Measurements from ENCODE around the gene LILRB5. TPM values are rescaled to one million over a fixed set of nuclear protein-coding genes. Genes with fewer than 3 reads are reported as not detected.
A peak's percentile ranks its signal among the peaks of the same experiment; 100 is the strongest.

Gene LILRB5
- total RNA-seq, 2 donors from 2014 or later = not detected

DNA sequence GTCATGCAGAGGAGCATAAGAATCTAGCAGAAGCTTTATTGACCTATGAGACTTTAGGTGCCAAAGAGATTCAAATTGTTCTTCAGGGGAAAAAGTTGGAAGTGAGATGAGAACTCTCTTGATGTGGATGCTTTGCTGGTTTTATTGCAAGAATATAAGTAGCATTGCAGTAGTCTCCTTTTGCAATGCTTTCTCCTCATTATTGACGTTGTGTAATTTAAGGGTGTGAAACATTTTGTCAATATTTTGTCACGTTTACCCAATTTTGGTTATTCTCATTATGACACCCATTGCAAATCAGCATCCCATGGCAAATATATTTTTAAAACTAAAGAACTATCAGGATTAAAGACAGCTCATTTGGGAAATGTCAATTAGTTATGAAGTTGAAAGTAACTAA, 11.9 kb upstream of the LILRB5 start:
- Mint-ChIP-seq H3K36me3 (no peaks in the 10 kb centered on the region), H3K4me1 (ENCODE audit: low read depth in 2 of 2) (no peaks in the 10 kb centered on the region), H3K27me3 (peaks cover 27 to 36% of the 10 kb centered on the region in 2 donors), H3K4me3 (no peak overlapping the region), H3K27ac (no peak overlapping the region), H3K9me3 (no peaks in the 10 kb centered on the region)
- DNase-seq (ENCODE audit: low spot score) (no peak), ATAC-seq (no peak)

DNA sequence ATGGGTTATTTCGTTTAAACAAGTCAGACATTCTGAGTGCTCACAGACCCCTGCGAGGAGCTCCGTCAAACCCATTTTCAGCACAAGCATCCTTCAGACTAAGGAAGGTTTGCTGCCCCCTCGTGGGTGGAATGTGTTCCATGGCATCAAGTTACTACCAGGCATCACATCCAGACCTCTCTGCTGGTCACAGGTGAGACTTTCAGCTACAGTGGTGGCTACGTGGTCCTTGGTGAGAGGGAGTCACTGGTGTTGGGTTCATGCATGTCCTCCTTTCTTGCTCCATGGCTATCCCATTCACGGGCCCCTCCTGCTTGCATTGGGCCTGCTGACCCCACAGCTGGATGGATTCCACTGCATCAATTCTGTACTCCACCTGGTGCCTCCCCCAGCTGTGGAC, 9.1 kb upstream of the LILRB5 start:
- Mint-ChIP-seq H3K27me3 (peaks cover 19 to 25% of the 10 kb centered on the region in 2 donors), H3K9me3 (no peaks in the 10 kb centered on the region), H3K36me3 (no peaks in the 10 kb centered on the region), H3K4me1 (ENCODE audit: low read depth in 2 of 2) (no peaks in the 10 kb centered on the region), H3K27ac (no peak overlapping the region), H3K4me3 (no peak overlapping the region)
- ATAC-seq (peak; percentile 56 to 67), DNase-seq (ENCODE audit: low spot score) (no peak)

DNA sequence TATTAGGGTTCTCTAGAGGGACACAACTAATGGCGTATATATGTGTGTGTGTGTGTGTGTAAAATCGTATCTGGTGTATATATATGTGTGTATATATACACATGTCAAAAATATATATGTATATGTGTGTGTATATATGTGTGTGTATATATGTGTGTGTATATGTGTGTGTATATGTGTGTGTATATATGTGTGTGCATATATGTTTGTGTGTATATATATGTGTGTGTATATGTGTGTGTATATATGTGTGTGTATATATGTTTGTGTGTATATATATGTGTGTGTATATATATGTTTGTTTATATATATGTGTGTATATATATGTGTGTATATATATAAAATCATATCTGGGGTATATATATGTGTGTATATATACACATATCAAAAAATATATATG, 5.4 kb upstream of the LILRB5 start:
- no peaks in the 10 kb centered on the region for H3K4me1 Mint-ChIP-seq (ENCODE audit: low read depth in 2 of 2)
- H3K9me3 Mint-ChIP-seq = no peaks in the 10 kb centered on the region

DNA sequence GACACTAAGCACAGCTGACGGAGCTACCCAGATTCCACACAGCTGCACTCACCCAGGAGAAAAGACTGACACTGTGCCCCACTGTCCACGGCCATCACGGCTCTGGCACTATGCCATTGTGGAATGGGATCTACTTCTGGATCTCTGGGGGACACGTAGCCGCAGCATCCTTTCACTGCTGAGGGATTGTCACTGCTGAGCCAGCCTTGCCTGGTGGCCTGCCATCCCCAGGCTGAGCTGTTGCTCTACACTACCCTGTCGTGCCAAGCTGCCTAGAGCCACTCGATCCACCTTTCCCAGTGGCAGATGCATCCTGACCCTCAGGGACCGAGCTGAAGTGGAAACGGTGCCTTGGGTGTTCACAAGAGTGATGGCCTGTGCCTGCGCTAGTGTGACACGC, 5.0 kb upstream of the LILRB5 start:
- Mint-ChIP-seq H3K9me3 (no peaks in the 10 kb centered on the region), H3K27ac (no peak overlapping the region), H3K27me3 (peaks cover 7 to 10% of the 10 kb centered on the region in 2 donors), H3K4me3 (no peak overlapping the region), H3K4me1 (ENCODE audit: low read depth in 2 of 2) (no peaks in the 10 kb centered on the region), H3K36me3 (no peaks in the 10 kb centered on the region)
- DNase-seq (ENCODE audit: low spot score) (no peak), ATAC-seq (no peak)

More for the DNA sequence above, 5.4 kb upstream of the LILRB5 start:
- DNase-seq (ENCODE audit: low spot score) (no peak), ATAC-seq (no peak)
- no peaks in the 10 kb centered on the region for H3K36me3 Mint-ChIP-seq
- H3K4me3 Mint-ChIP-seq = no peak overlapping the region
- no peak overlapping the region for H3K27ac Mint-ChIP-seq
- H3K27me3 Mint-ChIP-seq = peaks cover 7 to 10% of the 10 kb centered on the region in 2 donors

DNA sequence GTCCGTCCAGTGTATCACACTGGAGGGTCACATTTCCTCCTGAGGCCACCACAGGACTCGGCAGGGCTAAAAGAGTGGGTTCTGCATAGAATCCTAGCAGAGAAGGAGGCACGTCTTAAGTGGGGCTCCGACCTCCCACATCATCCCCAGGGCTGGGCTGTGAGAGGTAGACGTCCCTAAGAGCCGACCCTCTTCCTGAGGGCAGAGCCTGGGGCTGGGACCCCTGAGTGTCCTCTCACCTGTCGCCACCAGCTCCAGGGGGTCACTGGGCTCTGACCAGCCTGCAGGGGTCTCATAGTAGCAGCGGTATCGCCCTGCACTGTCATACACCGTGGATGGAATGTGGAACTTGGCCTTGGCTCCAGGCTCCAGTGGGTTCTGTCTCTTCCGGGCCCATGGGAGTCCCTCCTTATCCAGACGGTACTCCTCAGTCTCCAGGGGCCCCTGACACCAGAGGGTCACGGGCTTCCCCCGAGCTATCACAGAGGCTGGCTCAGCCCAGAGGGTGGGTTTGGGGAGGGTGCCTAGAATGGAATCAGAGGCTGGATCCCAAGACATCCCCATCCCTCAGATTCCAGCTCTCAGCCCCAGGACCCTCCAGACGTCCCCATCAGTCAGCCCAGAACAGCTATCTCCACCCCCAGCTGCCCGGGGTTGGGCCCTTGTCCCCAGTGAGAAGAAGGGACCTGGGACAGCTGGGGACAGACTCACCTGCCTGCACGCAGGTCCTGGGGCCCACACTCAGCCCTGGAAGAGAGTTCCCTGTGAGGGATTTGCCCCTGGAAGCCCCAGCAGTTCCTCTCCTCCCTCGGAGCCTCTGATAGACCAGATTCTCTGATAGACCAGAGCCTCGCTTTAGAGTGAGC, 590 bp downstream of the LILRB5 start:
- DNase-seq (ENCODE audit: low spot score) = no peak
- H3K27ac Mint-ChIP-seq = no peak overlapping the region
- H3K27me3 Mint-ChIP-seq = peaks cover 3 to 7% of the 10 kb centered on the region in 2 donors
- no peaks in the 10 kb centered on the region for H3K4me1 Mint-ChIP-seq (ENCODE audit: low read depth in 2 of 2)
- H3K9me3 Mint-ChIP-seq = no peaks in the 10 kb centered on the region
- no peak for ATAC-seq
- H3K36me3 Mint-ChIP-seq = no peaks in the 10 kb centered on the region
- no peak overlapping the region for H3K4me3 Mint-ChIP-seq

DNA sequence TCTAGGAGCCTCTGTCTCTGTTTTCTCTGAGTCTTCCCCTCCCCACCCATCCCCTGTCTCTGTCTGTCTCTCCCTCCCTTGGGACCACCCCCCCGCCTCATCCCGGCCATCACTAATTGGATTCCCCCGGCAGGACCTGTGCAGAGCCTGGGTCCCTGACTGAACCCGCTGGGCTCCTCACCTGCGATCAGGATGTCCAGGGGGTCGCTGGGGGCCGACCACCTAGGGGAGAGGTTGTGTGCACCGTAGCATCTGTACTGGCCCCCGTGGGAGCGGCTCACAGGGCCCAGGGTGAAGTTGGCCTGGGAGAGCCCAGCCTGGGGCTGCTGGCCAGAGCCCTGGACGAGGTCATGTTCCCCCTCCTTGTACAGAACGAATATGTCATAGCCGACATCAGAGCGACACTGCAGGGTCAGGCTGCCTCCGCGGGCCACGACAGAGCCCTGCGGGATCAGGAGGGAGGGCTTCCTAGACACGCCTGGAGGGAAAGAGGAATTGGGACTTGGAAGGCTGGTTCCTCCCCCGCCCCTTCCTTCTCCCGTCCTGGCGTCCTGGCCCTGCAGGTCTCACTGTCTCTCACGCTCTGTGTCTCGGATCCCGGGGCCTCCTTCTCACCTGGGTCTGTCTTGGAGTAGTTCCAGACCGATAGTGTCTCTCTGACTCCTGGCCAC, 1.8 kb downstream of the LILRB5 start:
- H3K9me3 Mint-ChIP-seq = no peaks in the 10 kb centered on the region
- no peak for ATAC-seq
- H3K27ac Mint-ChIP-seq = no peak overlapping the region
- peaks cover 6 to 11% of the 10 kb centered on the region in 2 donors for H3K27me3 Mint-ChIP-seq
- no peak overlapping the region for H3K4me3 Mint-ChIP-seq
- no peaks in the 10 kb centered on the region for H3K4me1 Mint-ChIP-seq (ENCODE audit: low read depth in 2 of 2)
- DNase-seq (ENCODE audit: low spot score) = no peak
- H3K36me3 Mint-ChIP-seq = no peaks in the 10 kb centered on the region

DNA sequence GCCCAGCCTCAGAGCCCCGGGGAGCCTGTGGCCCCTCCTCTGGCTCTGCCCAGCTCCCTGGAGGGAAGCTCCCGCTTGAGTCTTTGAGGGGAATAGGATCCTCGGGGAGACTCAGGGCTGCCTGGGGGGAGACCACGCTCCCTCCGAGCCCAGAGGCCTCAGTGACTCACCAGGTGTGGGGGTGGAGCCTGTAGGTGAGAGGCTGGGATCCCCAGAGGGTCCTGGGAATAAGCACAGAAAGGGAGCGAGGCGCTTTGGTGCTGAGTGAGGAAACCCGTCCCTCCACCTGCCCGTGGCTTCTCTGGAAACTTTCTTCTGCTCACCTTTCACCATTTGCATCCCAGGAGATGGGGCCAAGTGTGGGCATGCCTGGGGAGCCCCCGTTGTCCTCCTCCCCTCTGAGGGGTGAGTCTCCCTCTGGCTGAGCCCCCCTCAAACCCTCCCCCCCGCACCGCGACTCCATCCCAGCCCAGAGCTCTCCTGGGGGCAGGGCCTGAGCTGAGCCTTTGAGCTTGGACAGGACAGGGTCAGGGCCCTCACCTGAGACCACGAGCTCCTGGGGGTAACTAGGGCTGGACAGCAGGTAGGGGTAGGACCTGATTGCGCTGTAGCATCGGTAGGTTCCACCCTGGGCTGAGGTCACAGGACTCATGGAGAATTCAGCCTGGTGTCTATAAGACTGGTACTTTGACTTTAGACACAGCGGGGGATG, 2.7 kb downstream of the LILRB5 start:
- H3K27me3 Mint-ChIP-seq = peaks cover 8 to 14% of the 10 kb centered on the region in 2 donors
- H3K36me3 Mint-ChIP-seq = no peaks in the 10 kb centered on the region
- H3K4me1 Mint-ChIP-seq (ENCODE audit: low read depth in 2 of 2) = no peaks in the 10 kb centered on the region
- H3K4me3 Mint-ChIP-seq = no peak overlapping the region
- no peaks in the 10 kb centered on the region for H3K9me3 Mint-ChIP-seq
- no peak overlapping the region for H3K27ac Mint-ChIP-seq
- DNase-seq (ENCODE audit: low spot score) = no peak
- ATAC-seq = no peak

DNA sequence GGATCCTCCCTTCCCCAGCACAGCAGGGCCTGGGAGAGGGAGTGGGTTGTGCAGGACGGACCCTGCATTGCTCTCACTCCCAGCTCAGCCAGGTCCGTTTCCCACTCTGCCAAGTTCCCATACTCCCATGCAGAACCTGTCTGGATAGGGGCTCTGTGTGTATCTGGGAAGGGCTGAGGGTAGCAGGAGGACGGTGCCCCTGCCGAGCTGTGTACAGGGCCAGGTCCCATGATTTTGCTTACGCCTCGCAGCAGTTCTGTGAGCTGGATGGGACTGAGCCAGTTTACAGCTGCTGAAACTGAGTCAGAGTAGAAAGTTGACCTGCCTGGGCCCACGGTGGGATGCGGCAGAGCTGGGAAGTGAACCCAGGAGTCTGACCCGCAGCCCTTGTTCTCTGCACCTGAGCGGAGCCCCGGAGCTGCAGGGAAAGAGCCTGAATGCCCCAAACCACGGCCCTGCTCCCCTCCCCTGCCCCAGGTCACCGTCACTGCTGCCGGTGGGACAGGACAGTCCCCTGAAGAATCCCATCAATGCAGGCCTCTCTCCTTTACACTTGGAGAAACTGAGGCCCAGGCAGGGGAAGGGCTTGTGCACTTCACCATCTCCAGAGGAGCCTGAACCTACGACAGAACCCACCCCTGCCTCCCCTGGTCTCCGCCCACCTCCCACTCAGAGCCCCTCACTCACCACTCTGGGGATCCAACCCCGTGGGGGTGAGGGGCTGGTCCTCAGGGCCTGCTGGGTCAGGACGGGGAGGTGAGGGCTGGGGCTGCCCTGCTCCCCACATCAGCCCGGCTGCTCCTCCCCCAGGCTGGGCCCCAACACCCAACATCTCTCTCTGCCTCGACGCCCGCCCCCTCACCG, 3.5 kb downstream of the LILRB5 start:
- no peaks in the 10 kb centered on the region for H3K36me3 Mint-ChIP-seq
- H3K27ac Mint-ChIP-seq = no peak overlapping the region
- DNase-seq (ENCODE audit: low spot score) (no peak), ATAC-seq (peak in 1 of 2 donors; percentile 46)
- peaks cover 8 to 14% of the 10 kb centered on the region in 2 donors for H3K27me3 Mint-ChIP-seq
- no peak overlapping the region for H3K4me3 Mint-ChIP-seq
- no peaks in the 10 kb centered on the region for H3K4me1 Mint-ChIP-seq (ENCODE audit: low read depth in 2 of 2)
- no peaks in the 10 kb centered on the region for H3K9me3 Mint-ChIP-seq

DNA sequence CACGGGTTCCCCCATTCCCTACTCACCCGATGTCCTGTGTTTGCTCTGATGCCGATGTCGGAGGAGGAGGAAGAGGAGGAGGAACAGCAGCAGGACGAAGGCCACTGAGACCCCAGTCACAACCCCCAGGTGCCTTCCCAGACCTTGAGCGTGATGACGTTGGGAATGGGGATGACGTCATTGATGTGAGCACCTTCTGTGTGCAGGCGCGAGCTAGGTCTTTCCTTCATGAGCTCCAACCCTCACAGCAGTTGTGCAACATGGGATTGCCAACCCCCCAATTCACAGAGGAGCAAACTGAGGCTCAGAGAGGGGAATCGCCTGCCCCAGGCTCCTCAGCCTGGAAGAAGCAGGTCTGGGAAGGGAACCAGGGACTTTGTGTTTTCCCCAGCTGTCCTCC, 4.2 kb downstream of the LILRB5 start:
- Mint-ChIP-seq H3K27ac (no peak overlapping the region), H3K27me3 (peaks cover 8 to 14% of the 10 kb centered on the region in 2 donors), H3K4me3 (no peak overlapping the region), H3K9me3 (no peaks in the 10 kb centered on the region), H3K36me3 (no peaks in the 10 kb centered on the region), H3K4me1 (ENCODE audit: low read depth in 2 of 2) (peaks cover 6 to 7% of the 10 kb centered on the region in 2 donors)
- DNase-seq (ENCODE audit: low spot score) (no peak), ATAC-seq (no peak)

DNA sequence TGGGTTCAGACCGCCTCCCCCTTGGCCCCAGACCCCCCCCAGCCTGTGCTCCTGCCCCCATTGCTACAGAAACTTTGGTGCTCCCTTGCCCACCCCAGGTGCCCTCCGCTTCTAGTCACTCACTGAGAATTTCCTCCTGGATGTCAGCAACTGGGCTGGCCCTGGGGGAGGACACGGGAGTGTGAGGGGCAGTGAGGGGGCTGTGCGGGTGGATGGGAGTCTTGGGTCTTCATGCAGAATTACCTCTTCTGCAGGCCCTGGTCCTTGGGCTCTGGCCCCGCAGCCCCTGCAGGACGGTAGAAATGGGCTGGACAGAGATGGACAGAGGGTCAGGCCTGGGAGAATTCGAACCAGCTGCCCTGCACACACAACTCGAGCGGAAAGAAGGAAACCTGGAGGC, 4.8 kb downstream of the LILRB5 start:
- no peaks in the 10 kb centered on the region for H3K36me3 Mint-ChIP-seq
- no peak overlapping the region for H3K4me3 Mint-ChIP-seq
- peaks cover 11% of the 10 kb centered on the region in 2 donors for H3K4me1 Mint-ChIP-seq (ENCODE audit: low read depth in 2 of 2)
- no peak for ATAC-seq
- no peak for DNase-seq (ENCODE audit: low spot score)
- H3K27ac Mint-ChIP-seq = no peak overlapping the region
- H3K9me3 Mint-ChIP-seq = no peaks in the 10 kb centered on the region
- H3K27me3 Mint-ChIP-seq = peaks cover 8 to 14% of the 10 kb centered on the region in 2 donors

DNA sequence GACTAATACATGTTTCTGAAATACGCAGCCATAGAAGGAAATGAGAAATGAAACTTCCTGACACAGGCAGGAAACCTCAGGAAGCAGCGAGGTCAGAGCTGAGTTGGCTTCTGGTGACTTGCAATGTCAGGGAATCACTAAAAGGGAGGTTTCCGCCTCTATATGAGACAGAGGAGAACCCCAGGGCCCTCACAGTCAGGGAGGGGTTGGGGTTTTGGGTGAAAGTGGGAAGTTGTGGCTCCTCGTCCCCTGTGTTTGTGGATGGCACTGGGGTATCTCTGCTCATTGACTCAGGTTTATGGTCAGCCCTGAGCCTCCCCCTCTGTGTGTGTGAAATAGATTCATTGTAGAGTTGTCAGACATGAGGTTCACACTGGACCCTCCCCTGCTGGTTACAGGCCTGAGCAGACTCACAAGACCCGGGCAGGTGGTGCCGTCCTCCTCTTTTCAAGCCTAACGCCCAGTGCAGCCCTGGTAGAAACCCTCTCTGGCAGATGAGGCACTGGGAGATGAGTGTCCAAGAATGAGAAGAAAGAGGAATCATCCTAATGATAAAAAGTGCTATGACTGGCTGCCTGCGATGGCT, 9.0 kb downstream of the LILRB5 start:
- no peaks in the 10 kb centered on the region for H3K9me3 Mint-ChIP-seq
- no peak for DNase-seq (ENCODE audit: low spot score)
- H3K27me3 Mint-ChIP-seq = peaks cover 7 to 10% of the 10 kb centered on the region in 2 donors
- ATAC-seq = peak; percentile 85 to 91
- H3K4me1 Mint-ChIP-seq (ENCODE audit: low read depth in 2 of 2) = peaks cover 11% of the 10 kb centered on the region in 2 donors
- peak overlapping the region; percentile 2 to 51 for H3K27ac Mint-ChIP-seq
- no peaks in the 10 kb centered on the region for H3K36me3 Mint-ChIP-seq
- H3K4me3 Mint-ChIP-seq = peak overlapping the region; percentile 51

DNA sequence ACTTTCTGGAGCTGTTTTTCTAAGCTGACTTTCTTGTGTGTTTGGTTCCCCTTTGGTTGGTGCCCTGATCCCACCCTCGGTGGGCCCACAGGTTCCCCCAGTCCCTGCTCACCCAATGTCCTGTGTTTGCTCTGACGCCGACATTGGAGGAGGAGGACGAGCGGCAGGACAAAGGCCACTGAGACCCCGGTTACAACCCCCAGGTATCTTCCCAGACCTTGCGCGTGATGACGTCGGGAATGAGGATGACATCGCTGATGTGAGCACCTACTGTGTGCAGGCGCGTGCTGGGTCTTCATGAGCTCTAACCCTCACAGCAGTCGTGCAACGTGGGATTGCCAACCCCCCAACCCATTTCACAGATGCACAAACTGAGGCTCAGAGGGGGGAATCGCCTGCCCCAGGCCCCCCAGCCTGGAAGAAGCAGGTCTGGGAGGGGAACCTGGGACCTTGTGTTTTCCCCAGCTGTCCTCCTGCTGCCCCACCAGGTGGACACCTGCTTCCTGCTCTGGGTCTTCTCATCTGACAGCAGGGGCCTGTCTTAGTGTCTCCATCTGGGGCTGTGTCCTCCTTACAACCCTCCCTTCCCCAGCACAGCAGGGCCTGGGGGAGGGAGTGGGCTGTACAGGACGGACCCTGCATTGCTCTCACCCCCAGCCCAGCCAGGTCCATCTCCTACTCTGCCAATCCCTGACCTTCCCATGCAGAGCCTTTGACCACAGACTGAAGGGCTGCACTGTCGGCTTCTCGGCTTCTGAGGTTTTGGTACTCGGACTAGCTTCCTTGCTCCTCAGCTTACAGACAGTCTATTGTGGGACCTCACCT, 9.8 kb downstream of the LILRB5 start:
- ATAC-seq (peak in 1 of 2 donors; percentile 50), DNase-seq (ENCODE audit: low spot score) (no peak)
- H3K36me3 Mint-ChIP-seq = no peaks in the 10 kb centered on the region
- H3K27me3 Mint-ChIP-seq = peaks cover 7% of the 10 kb centered on the region in 2 donors
- H3K4me3 Mint-ChIP-seq = peak overlapping the region; percentile 51
- peaks cover 11% of the 10 kb centered on the region in 2 donors for H3K4me1 Mint-ChIP-seq (ENCODE audit: low read depth in 2 of 2)
- H3K9me3 Mint-ChIP-seq = no peaks in the 10 kb centered on the region
- H3K27ac Mint-ChIP-seq = peak overlapping the region; percentile 2 to 51

Data from natural killer cell treated with Interleukin-12 subunit alpha and Interleukin-12 subunit beta and Interleukin-15 and Interleukin-18, amount 100 ng/mL, for 72 hours (primary cell).